Stimulated activated memory B cell treated with anti-CD40 and anti-IgM and Interleukin-4, amounts not matched to agents 10 μg/mL and 1 μg/mL and 100 μg/mL, for 72 hours (primary cell): ENCODE data around the gene POLD2.

ENCODE experiments used
- ATAC-seq: fragments of 150-1000 bp; cut with Tn5 transposase; 2 replicates; pipeline ENCODE4 v1.10.0; 2021
- H3K27ac Mint-ChIP-seq: one replicate; pipeline ENCODE4 v1.8.0; 2022; ENCODE audit warnings: mild to moderate bottlenecking, mixed read lengths
- H3K27me3 Mint-ChIP-seq: one replicate; pipeline ENCODE4 v1.8.0; 2022; ENCODE audit warnings: mixed read lengths
- H3K36me3 Mint-ChIP-seq: one replicate; pipeline ENCODE4 v1.8.0; 2022; ENCODE audit warnings: mixed read lengths
- H3K4me1 Mint-ChIP-seq: one replicate; pipeline ENCODE4 v1.8.0; 2022; ENCODE audit warnings: mixed read lengths
- H3K4me3 Mint-ChIP-seq: one replicate; pipeline ENCODE4 v1.8.0; 2022; ENCODE audit warnings: mild to moderate bottlenecking, moderate library complexity, mixed read lengths
- H3K9me3 Mint-ChIP-seq: one replicate; pipeline ENCODE4 v1.8.0; 2022; ENCODE audit warnings: mixed read lengths

The POLD2 gene

GRCh38 chr7:44113764-44114354 lies 9.5 kb downstream of the POLD2 start:
- Mint-ChIP-seq H3K27ac (no peak overlapping the region), H3K4me3 (no peak overlapping the region), H3K9me3 (no peaks in the 10 kb centered on the region), H3K27me3 (peaks cover 2% of the 10 kb centered on the region), H3K4me1 (peaks cover 9% of the 10 kb centered on the region), H3K36me3 (peaks cover 59% of the 10 kb centered on the region)
- ATAC-seq: no peak

- Mint-ChIP-seq H3K27me3 (peaks cover 8% of the 10 kb centered on the region), H3K36me3 (peaks cover 52% of the 10 kb centered on the region), H3K4me3 (no peak overlapping the region), H3K4me1 (peaks cover 6% of the 10 kb centered on the region), H3K9me3 (no peaks in the 10 kb centered on the region), H3K27ac (no peak overlapping the region)
- ATAC-seq: peak; percentile 5
Observed at GRCh38 chr7:44112997-44113763, 10.2 kb downstream of the POLD2 start.

- no peaks in the 10 kb centered on the region for H3K9me3 Mint-ChIP-seq
- H3K27ac Mint-ChIP-seq: no peak overlapping the region
- no peak for ATAC-seq
- peaks cover 45% of the 10 kb centered on the region for H3K36me3 Mint-ChIP-seq
- H3K4me3 Mint-ChIP-seq: no peak overlapping the region
- H3K27me3 Mint-ChIP-seq: peaks cover 10% of the 10 kb centered on the region
- H3K4me1 Mint-ChIP-seq: no peaks in the 10 kb centered on the region
Observed at GRCh38 chr7:44112231-44112996, 10.9 kb downstream of the POLD2 start.

GRCh38 chr7:44111761-44112160 lies 11.6 kb downstream of the POLD2 start:
- no peak for ATAC-seq
- peaks cover 10% of the 10 kb centered on the region for H3K27me3 Mint-ChIP-seq
- H3K27ac Mint-ChIP-seq: no peak overlapping the region
- H3K36me3 Mint-ChIP-seq: peaks cover 38% of the 10 kb centered on the region
- H3K4me1 Mint-ChIP-seq: no peaks in the 10 kb centered on the region
- H3K4me3 Mint-ChIP-seq: no peak overlapping the region
- no peaks in the 10 kb centered on the region for H3K9me3 Mint-ChIP-seq

- Mint-ChIP-seq H3K4me3 (no peak overlapping the region), H3K27me3 (peaks cover 15% of the 10 kb centered on the region), H3K4me1 (peaks cover 3% of the 10 kb centered on the region), H3K9me3 (no peaks in the 10 kb centered on the region), H3K27ac (no peak overlapping the region), H3K36me3 (peaks cover 32% of the 10 kb centered on the region)
- ATAC-seq: no peak
Observed at GRCh38 chr7:44110719-44111635, 12.4 kb downstream of the POLD2 start.

GRCh38 chr7:44109991-44110390 lies 13.4 kb downstream of the POLD2 start:
- H3K27me3 Mint-ChIP-seq: peaks cover 25% of the 10 kb centered on the region
- H3K9me3 Mint-ChIP-seq: no peaks in the 10 kb centered on the region
- no peak for ATAC-seq

GRCh38 chr7:44108768-44109750 lies 14.3 kb downstream of the POLD2 start:
- H3K36me3 Mint-ChIP-seq: peaks cover 21% of the 10 kb centered on the region
- H3K27me3 Mint-ChIP-seq: peaks cover 28% of the 10 kb centered on the region
- H3K4me1 Mint-ChIP-seq: peaks cover 16% of the 10 kb centered on the region
- H3K9me3 Mint-ChIP-seq: no peaks in the 10 kb centered on the region
- ATAC-seq: no peak
- H3K27ac Mint-ChIP-seq: no peak overlapping the region
- H3K4me3 Mint-ChIP-seq: no peak overlapping the region

More at GRCh38 chr7:44109991-44110390, 13.4 kb downstream of the POLD2 start:
- H3K27ac Mint-ChIP-seq: no peak overlapping the region
- H3K36me3 Mint-ChIP-seq: peaks cover 30% of the 10 kb centered on the region
- H3K4me3 Mint-ChIP-seq: no peak overlapping the region
- H3K4me1 Mint-ChIP-seq: peaks cover 13% of the 10 kb centered on the region

- no peaks in the 10 kb centered on the region for H3K9me3 Mint-ChIP-seq
- H3K4me1 Mint-ChIP-seq: peaks cover 20% of the 10 kb centered on the region
- H3K4me3 Mint-ChIP-seq: no peak overlapping the region
- peaks cover 12% of the 10 kb centered on the region for H3K36me3 Mint-ChIP-seq
- no peak overlapping the region for H3K27ac Mint-ChIP-seq
- H3K27me3 Mint-ChIP-seq: peaks cover 34% of the 10 kb centered on the region
- ATAC-seq: no peak
Observed at GRCh38 chr7:44107961-44108767, 15.2 kb downstream of the POLD2 start.

GRCh38 chr7:44107116-44107960 lies 16.0 kb downstream of the POLD2 start:
- peaks cover 4% of the 10 kb centered on the region for H3K36me3 Mint-ChIP-seq
- ATAC-seq: no peak
- no peak overlapping the region for H3K27ac Mint-ChIP-seq
- H3K27me3 Mint-ChIP-seq: peaks cover 37% of the 10 kb centered on the region
- no peaks in the 10 kb centered on the region for H3K9me3 Mint-ChIP-seq
- H3K4me1 Mint-ChIP-seq: peaks cover 26% of the 10 kb centered on the region
- no peak overlapping the region for H3K4me3 Mint-ChIP-seq

- Mint-ChIP-seq H3K27me3 (peaks cover 37% of the 10 kb centered on the region), H3K4me3 (no peak overlapping the region), H3K27ac (peak overlapping the region; percentile 3), H3K4me1 (peaks cover 31% of the 10 kb centered on the region), H3K36me3 (no peaks in the 10 kb centered on the region), H3K9me3 (no peaks in the 10 kb centered on the region)
- no peak for ATAC-seq
Observed at GRCh38 chr7:44106311-44107065, 16.9 kb downstream of the POLD2 start.

GRCh38 chr7:44105832-44106231 lies 17.5 kb downstream of the POLD2 start:
- Mint-ChIP-seq H3K36me3 (no peaks in the 10 kb centered on the region), H3K27ac (peak overlapping the region; percentile 3), H3K27me3 (peaks cover 37% of the 10 kb centered on the region), H3K9me3 (no peaks in the 10 kb centered on the region), H3K4me1 (peaks cover 38% of the 10 kb centered on the region), H3K4me3 (peak overlapping the region; percentile 3)
- no peak for ATAC-seq
